Activated CD8-positive, alpha-beta memory T cell treated with anti-CD3 and anti-CD28 coated beads for 48 hours (primary cell): ENCODE data around the gene NUDT3.
"Not testable (repeated sequence)": the region's sequence is repeated elsewhere in the genome, so short reads cannot be mapped to it uniquely, and the experiment has no call there.

Experiments used
- DNase-seq, 3 experiments: peaks; one replicate each; pipeline ENCODE4 v3.0.0-alpha.2; 2020; ENCODE audit warnings: low read depth in 2 of 3, low spot score in 2 of 3

NUDT3 gene

DNA sequence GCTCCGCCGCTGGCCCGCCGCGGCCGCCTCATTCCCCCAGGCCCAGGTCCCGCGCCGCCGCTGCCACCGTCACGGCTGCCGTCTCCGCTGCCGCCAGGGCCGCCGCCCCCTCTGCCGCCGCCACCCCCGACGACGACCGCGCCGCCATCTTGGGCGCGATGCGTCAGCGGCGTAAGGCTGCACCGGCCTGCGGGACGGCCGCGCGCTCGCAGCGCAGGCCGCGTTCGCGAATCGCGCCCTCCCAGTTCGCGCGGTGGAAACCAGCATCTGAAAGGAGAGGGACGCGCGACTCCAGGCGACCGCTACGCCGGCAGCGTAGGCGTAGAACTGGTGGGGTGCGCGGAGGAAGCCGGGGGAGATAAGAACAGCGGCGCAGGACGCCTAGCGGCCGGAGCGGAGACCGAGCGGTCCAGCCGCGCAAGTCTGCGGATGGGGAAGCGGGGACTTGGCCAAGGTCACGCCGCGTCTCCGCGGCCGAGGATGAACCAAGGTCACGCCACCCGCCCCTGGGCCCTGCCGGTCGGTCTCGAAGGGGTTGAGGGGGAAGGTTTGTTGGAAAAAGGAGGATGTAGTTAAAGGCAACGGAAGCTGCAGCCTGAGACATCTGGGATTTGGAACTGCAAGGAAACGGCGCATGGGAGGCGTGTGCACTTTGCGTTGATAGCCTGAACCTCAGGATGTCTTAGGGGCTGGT, at the start of gene NUDT3:
Gene NUDT3, minus strand, starts transcription at position 173 of the 694 bp plus-strand sequence. CDS start 307 bp downstream, outside the sequence.
- peak; percentile 87 to 92 (median 90) for DNase-seq

DNA sequence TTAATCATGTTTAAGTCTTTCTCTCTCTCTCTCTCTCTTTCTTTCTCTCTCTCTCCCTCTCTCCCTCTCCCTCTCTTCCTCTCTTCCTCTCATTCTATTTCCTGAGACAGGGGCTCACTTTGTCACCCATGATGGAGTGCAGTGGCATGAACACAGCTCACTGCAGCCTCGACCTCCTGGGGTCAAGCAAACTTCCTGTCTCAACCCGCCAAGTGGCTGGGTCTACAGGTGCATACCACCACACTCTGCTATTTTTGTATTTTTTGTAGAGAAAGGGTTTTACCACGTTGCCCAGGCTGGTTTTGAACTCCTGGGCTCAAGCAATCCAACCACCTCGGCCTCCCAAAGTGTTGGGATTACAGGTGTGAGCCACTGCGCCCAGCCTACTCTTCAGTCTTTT, 49.1 kb upstream of the NUDT3 start:
- DNase-seq = no peak

DNA sequence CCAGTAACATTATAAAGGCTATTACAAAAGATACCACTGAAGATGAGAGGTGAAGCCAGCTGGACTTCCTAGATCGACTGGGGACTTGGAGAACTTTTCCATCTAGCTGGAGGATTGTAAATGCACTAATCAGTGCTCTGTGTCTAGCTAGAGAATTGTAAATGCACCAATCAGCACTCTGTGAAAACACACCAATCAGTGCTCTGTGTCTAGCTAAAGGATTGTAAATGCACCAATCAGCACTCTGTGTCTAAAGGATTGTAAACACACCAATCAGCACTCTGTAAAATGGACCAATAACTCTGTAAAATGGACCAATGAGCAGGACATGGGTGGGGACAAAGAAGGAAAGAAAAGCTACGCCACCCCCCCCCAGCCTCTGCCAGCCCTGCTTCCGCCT, 47.0 kb upstream of the NUDT3 start:
- DNase-seq = no peak

DNA sequence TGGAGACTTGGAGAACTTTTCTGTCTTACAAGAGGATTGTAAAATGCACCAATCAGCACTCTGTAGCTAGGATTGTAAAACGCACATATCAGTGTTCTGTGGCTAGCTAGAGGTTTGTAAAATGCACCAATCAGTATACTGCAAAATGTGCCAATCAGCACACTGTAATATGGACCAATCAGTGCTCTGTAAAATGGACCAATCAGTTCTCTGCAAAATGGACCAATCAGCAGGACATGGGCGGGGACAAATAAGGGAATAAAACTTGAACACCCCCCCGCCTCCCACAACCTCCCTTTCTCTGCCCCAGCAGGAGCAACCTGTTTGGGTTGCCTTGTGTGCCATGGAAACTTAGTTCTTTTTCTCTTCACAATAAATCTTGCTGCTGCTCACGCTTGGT, 46.2 kb upstream of the NUDT3 start:
- no peak for DNase-seq

DNA sequence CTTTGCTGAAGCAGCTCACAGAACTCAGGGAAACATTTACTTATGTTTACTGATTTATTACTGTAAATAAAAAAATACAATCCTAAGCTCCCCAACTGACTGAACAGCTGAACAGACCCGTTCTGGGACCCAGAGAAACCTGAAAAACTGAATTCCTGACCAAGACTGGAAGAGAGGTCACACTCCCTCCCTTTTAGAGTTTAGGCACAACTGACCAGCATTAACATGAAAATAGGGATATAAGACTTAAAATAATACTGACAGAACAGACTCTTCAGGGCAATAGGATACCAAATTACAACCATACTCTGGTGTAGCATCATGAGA, 45.1 kb upstream of the NUDT3 start:
- no peak for DNase-seq

DNA sequence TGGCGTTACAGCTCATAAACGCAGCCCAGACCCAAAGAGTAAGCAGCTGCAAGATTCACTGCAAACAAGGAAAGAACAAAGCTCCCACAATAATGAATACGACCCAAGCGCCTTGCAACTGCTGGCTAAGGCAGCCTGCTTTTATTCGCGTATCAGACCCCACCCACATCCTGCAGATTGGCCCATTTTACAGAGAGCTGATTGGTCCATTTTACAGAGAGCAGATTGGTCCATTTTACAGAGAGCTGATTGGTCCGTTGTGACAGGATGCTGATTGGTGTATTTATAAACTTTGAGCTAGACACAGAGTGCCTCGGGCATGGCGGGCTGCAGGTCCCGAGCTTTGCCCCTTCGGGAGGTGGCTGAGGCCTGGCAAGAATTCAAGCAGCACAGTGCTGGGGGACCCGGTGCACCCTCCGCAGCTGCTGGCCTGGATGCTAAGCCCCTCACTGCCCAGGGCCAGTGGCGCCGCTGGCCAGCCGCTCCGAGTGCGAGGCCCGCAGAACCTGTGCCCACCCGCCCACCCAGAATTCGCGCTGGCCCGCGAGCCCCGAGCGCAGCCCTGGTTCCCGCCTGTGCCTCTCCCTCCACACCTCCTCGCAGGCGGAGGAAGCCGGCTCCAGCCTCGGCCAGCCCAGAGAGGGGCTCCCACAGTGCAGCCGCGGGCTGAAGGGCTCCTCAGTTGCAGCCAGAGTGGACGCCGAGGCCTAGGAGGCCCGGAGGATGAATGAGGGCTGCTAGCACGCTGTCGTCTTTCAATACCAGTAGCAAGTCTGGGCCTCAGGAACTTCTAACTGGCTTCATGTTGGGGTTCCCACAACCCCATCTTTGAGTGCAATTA, 44.6 kb upstream of the NUDT3 start:
- DNase-seq = no peak

DNA sequence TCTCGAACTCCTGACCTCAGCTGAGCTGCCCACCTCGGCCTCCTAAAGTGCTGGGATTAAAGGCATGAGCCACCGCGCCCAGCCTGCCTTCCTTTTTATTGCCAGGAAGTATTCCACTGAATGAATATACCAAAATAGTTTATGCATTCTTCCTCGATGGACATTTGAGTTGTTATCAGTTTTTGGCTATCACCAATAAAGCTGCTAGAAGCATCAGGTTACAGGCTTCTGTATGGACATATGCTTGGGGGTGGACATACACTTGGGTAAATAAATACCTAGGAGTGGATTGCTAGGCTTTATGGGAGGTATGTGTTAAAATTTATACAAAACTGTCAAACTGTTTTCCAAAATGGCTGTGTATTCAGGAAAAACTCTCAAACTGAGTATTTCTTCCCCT, 43.4 kb upstream of the NUDT3 start:
- no peak for DNase-seq

DNA sequence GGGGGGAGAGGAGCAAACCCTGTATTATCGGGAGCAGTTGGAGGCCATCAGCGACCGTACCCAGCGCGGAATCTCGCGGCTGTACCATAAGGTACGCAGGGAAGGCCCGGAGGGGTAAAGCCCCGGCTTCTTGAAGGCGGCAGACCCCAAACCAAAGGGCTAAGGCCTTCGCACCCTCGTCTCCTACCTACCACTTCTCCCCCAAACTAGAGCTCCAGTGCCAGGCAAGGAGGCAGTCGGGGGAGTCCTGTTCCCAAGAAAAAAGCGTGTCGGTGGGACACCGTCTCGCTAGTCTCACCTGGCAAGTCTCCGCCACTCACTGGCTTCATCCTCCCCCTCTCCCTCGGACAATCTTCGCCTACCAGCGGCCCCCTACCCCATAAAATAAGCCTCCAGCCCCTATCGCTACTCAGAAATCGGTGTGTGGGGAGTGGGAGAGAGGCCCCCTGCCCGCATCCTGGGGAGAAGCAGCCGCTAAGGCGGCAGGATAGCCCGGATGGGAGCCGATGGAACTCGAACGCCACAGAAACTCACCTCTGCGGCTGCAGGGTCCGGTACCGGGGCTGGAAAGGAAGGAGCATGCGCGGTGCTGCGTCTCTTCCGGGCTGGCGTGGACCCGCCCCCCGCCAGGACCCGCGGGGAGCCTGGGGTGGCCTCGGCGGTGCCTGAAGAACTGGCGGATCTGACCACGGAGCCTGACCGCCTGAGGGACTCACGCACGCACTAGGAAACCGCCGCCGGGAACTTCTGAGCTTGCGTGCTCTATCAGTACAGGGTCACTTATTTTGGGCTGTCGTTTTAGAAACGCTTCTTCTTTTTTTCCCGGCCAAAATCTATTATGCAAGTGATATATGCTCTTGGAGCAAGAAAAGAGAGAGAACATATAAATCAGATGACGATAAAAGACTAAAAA, 33.3 kb upstream of the NUDT3 start, which contains the start of gene RPS10:
Gene RPS10, minus strand, starts transcription at position 572 of the 913 bp plus-strand sequence. CDS start 848 bp downstream, outside the sequence.
- DNase-seq = peak; percentile 74 to 88 (median 85)

DNA sequence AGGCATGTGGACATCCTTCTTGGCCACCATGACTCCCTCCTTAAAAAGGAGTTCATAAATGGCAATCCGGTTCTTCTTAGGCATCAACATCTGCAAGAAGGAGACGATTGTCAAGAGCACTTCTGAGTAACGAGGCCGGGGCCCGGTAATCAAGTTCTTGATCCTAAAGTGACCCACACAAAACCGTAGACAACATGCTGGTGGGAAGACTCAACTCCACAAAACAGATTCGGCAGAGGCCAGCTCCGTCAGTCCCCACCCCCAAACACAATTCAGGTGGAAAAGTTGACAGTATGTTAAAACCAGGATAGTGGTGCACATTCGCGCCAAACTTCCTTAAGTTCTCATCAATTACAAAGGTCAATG, 32.6 kb upstream of the NUDT3 start:
- DNase-seq = no peak

DNA sequence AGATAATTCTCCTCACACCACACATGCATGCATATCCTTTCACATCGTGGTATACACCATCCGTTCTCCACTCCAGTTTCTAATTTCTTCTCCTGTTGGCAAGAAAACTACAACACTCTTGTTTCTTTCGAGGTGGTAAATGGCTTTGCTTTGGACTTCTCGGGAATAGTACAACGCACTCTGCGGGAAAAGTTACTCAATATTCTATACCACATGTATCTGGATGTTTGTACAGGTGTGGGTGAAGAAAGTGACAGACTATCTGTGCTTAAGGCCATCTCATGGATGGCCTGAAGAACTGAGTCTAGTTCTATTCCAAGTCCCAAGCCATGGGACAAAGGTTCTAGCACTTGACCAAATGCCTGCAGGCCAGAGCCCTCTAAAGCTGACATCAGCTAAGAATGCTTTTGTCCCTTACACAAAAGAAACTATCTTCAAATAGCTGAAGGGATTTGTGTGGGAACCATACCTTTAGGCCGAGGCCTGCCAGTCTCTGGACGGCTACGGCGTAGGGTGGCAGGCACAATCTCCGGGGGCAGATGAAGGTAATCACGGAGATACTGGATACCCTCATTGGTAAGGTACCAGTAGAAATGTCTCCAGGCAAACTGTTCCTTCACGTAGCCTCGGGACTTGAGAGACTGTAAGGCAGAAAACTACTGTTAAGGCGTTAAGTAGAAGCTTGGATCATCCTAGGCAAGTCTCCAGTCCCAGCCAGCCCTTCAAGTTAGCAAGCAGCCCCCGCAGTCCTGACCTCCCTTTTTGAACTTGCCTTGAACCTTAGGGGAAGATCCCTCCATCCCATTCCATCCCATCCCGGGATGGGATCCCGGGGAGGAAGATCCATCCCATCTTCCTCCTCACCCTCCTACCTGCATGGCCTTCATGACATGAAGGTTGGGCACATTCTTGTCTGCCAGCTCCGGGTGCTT, 32.0 kb upstream of the NUDT3 start:
- DNase-seq = no peak

DNA sequence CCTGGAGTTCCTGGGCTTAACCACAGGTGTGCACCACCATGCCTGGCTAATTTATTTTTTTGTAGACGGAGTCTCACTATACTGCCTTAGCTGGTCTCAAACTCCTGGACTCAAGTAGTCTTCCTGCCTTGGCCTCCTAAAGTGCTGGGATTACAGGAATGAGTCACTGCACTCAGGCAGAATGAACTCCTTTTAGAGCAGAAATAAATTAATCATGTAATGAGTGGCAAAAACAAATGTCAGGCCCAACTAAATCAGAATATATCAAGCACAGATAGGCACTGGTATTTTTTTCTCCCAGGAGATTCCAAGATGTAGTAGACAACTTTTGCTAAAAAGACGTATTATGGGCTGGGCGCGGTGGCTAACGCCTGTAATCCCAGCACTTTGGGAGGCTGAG, 30.8 kb upstream of the NUDT3 start:
- DNase-seq = no peak

DNA sequence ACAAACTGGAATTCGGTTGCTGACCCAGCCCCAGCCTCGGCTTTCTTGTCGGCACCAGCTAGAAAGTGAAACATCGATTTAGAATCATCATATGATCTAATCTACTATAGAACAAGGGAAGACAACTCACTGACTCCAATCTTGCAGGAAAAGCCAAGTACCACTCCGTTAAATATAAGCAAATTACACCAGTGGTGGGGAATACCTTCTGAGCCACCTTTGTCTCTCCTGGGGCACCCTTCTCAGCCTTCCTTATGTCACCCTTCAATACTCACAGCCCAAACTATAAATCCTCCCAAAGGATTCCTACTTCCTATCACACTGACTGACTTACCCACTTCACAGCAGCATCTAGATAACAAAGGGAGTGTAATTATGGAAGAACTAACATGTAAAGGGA, 25.9 kb upstream of the NUDT3 start:
- no peak for DNase-seq

DNA sequence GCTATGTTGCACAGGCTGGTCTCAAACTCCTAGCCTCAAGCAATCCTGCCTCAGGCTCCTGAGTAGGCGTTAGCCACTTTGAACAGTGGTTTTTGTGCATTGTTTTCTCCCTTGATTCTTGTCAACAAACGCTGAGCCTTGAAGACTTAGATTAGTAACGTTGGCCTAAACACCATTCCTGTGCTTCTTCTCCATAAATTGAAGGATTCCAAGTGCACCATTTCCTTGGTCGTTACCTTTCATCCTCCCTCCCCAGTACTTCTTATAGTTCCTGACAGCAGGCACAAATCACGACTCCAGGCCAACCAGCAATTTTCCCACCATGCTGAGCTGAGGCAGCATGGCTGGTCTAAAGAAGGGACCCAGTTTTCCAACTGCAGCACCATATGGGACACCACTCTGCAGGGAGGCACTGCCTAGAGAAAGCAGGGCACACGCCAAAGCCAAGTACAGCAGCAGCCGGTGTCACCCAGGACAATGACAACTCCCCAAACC, 24.5 kb upstream of the NUDT3 start:
- DNase-seq = no peak

DNA sequence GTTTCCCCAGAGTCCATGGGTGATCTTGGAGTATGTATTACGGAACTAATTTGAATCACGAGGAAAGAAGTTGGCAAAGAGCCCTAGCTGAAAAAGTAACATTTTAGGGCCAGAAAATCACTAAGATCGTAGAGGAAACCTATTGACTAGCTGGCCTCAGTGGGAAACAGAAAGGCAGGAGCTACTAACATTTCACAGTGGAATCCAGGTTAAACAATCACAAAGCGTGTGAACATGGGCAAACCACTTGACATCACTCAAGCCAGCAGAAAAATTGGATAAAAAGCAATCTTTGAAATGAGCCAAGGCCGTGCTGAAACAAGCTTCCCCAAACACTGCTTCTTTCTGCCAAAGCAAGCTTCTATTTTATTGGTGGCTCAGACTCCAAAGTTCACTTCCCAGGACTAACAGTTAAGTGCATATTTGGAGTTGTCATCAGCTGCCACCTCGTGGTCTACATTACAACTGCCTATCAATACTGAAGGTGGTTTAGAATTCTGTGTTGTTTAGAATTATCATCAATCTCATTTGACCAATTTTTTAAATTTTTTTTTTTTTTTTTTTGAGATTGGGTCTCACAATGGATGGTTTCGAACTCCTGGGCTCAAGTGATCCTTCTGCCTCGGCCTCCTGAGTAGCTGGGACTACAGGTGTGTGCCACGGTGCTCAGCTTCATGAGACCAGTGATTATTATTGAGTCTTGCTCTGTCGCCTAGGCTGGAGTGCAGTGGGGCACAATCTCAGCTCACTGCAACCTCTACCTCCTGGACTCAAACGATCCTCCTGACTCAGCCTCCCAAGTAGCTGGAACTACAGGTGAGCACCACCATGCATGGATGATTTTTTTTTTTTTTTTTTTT, 22.8 kb upstream of the NUDT3 start:
- DNase-seq = no peak

DNA sequence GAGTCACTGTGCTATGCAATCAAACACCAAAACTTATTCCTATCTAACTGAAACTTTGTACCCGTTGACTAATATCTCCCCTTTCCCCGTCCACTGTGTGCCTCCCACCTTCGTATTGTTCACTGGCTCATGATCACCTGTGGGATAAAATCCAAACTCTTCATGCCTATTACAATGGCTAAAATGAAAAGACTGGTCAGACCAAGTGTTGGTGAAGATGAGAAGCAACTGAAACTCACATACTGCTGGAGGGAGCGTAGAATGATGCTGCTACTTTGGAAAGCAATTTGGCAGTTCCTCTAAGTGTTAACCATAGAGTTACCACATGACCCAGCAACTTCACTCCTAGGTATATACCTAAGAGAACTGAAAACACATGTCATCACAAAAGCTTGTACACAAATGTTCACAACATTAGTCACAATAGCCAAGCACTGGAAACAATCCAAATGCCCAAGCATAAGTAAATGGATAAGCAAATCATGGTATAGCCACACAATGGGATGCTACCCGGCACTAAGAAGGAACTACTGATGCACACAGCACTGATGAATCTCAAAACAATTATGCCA, 20.3 kb upstream of the NUDT3 start:
- no peak for DNase-seq

DNA sequence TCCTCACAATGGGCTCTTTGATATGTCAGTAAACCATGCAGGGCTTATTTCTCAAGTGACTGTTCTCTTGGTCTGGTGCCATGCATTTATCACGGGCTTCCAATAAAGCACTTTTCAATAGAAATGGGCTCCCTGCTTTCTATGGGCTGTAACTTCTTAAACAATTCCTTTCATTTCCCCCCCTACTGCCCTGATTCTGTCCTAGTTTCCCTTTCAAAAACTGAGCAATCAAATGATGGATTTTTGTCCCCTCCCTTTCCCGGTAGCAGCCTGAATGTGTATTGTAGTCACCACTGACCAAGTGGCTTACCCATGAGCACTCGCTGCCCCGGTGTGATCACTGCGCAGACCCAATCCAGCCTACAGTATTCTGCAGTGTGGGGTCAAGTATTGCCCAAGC, 19.5 kb upstream of the NUDT3 start:
- no peak for DNase-seq

DNA sequence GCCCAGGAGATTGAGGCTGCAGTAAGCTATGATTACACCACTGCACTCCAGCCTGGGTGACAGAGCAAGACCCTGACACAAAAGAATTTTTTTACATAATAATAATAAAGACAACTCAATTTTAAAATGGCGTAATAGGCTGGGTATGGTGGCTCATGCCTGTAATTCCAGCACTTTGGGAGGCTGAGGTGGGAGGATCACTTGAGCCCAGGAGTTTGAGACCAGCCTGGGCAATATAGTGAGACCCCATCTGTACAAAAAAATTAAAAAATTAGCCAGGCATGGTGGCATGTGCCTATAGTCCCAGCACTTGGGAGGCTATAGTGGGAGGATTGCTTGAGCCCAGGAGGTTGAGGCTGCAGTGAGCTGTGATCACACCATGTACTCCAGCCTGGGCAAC, 15.4 kb upstream of the NUDT3 start:
- not testable (repeated sequence) for DNase-seq

DNA sequence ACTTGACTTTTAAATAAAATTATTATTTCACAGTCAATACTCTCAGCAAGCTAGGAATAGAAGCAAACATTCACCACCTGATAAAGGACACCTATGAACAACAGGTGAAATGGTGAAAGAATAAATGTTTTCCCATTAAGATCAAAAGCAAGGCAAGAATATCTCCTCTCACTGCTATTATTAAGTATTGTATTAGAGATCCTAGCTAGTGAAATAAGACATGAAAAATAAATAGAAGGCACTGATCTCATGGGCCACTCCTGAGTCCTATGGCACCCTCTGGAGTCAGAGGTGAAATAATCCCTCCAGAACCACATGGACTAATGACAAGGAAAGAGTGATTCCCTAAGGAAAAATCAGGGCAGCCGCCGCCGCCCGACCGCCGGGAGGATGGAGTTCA, 4.0 kb upstream of the NUDT3 start:
- no peak for DNase-seq

DNA sequence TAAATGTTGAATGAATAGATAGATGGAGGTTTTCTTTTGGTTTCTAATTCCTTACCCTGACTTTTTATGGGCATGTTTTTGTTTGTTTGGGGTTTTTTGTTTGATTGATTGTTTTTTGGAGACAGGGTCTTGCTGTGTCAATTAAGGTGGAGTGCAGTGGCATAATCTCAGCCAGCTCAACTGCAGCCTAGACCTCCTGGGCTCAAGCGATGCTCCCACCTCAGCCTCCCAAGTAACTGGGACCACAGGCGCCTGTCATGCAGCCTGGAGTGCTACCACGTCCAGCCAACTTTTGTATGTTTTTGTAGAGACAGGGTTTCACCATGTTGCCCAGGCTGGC, 1.5 kb upstream of the NUDT3 start:
- DNase-seq = no peak
